HEK293 (cell line): Measurements from ENCODE around the gene EEF2.

Experiments
- EGR2 ChIP-seq: fragments of 450-650 bp; formaldehyde crosslinking; IDR thresholded peaks from 2 replicates; pipeline ENCODE4 v1.5.1; 2016; ENCODE audit warnings: low read depth, missing biosample characterization, missing genetic modification characterization
- GLI4 ChIP-seq: fragments of 450-650 bp; formaldehyde crosslinking; IDR thresholded peaks from 2 replicates; pipeline ENCODE4 v1.5.1; 2016; ENCODE audit warnings: missing biosample characterization, missing genetic modification characterization
- IKZF3 ChIP-seq: fragments of 450-650 bp; IDR thresholded peaks from 2 replicates; pipeline ENCODE4 v1.5.0; 2018; ENCODE audit warnings: missing biosample characterization, mild to moderate bottlenecking, missing genetic modification characterization, moderate library complexity
- MZF1 ChIP-seq: fragments of 450-650 bp; formaldehyde crosslinking; IDR thresholded peaks from 2 replicates; pipeline ENCODE4 v1.5.1; 2017; ENCODE audit warnings: missing biosample characterization, missing genetic modification characterization, borderline replicate concordance
- PRDM10 ChIP-seq: fragments of 450-650 bp; formaldehyde crosslinking; IDR thresholded peaks from 2 replicates; pipeline ENCODE4 v1.5.1; 2016; ENCODE audit warnings: missing biosample characterization, missing genetic modification characterization
- YY1 ChIP-seq: fragments of 450-650 bp; formaldehyde crosslinking; IDR thresholded peaks from 2 replicates; pipeline ENCODE4 v1.5.1; 2018; ENCODE audit warnings: missing biosample characterization, missing genetic modification characterization
- ZNF174 ChIP-seq: fragments of 450-650 bp; formaldehyde crosslinking; IDR thresholded peaks from 2 replicates; pipeline ENCODE4 v1.5.0; 2017; ENCODE audit warnings: missing biosample characterization, mild to moderate bottlenecking, missing genetic modification characterization
- ZNF2 ChIP-seq: fragments of 450-650 bp; formaldehyde crosslinking; IDR thresholded peaks from 2 replicates; pipeline ENCODE4 v1.5.1; 2016; ENCODE audit warnings: missing biosample characterization, missing genetic modification characterization
- ZNF239 ChIP-seq: fragments of 450-650 bp; formaldehyde crosslinking; IDR thresholded peaks from 2 replicates; pipeline ENCODE4 v1.5.1; 2016; ENCODE audit warnings: missing biosample characterization, missing genetic modification characterization
- ZNF449 ChIP-seq: fragments of 450-650 bp; formaldehyde crosslinking; IDR thresholded peaks from 2 replicates; pipeline ENCODE4 v1.5.1; 2017; ENCODE audit warnings: missing biosample characterization, mild to moderate bottlenecking, missing genetic modification characterization, moderate library complexity
- ZNF488 ChIP-seq: fragments of 450-650 bp; formaldehyde crosslinking; IDR thresholded peaks from 2 replicates; pipeline ENCODE4 v1.5.1; 2016; ENCODE audit warnings: missing biosample characterization, missing genetic modification characterization
- ZNF518A ChIP-seq: fragments of 450-650 bp; formaldehyde crosslinking; conservative IDR thresholded peaks from 2 replicates; pipeline ENCODE4 v1.5.1; 2016; ENCODE audit warnings: low read depth, missing biosample characterization, missing genetic modification characterization
- ZNF529 ChIP-seq: fragments of 450-650 bp; formaldehyde crosslinking; IDR thresholded peaks from 2 replicates; pipeline ENCODE4 v1.5.1; 2017; ENCODE audit warnings: missing genetic modification characterization, missing biosample characterization; ENCODE audit not compliant: insufficient replicate concordance
- ZNF544 ChIP-seq: fragments of 450-650 bp; formaldehyde crosslinking; IDR thresholded peaks from 2 replicates; pipeline ENCODE4 v1.5.0; 2017; ENCODE audit warnings: missing biosample characterization, missing genetic modification characterization
- ZNF707 ChIP-seq: fragments of 450-650 bp; formaldehyde crosslinking; IDR thresholded peaks from 2 replicates; pipeline ENCODE4 v1.5.1; 2016; ENCODE audit warnings: missing biosample characterization, missing genetic modification characterization
- ZNF76 ChIP-seq: fragments of 450-650 bp; formaldehyde crosslinking; IDR thresholded peaks from 2 replicates; pipeline ENCODE4; 2016; ENCODE audit warnings: low read depth, missing biosample characterization, missing genetic modification characterization, borderline replicate concordance
- TF ChIP-seq, protein P1 (sequence below): fragments of 450-650 bp; formaldehyde crosslinking; IDR thresholded peaks from 2 replicates; pipeline ENCODE4 v1.5.1; 2016; ENCODE audit warnings: missing biosample characterization, missing genetic modification characterization
- TF ChIP-seq, protein P2 (sequence below): fragments of 450-650 bp; formaldehyde crosslinking; IDR thresholded peaks from 2 replicates; pipeline ENCODE4 v1.5.1; 2016; ENCODE audit warnings: missing biosample characterization, missing genetic modification characterization, borderline replicate concordance

Gene EEF2

GRCh38 chr19:3984908-3985642 lies at the start of gene EEF2 (continued):
- TF ChIP-seq PRDM10: no peak
- TF ChIP-seq, protein P1, sequence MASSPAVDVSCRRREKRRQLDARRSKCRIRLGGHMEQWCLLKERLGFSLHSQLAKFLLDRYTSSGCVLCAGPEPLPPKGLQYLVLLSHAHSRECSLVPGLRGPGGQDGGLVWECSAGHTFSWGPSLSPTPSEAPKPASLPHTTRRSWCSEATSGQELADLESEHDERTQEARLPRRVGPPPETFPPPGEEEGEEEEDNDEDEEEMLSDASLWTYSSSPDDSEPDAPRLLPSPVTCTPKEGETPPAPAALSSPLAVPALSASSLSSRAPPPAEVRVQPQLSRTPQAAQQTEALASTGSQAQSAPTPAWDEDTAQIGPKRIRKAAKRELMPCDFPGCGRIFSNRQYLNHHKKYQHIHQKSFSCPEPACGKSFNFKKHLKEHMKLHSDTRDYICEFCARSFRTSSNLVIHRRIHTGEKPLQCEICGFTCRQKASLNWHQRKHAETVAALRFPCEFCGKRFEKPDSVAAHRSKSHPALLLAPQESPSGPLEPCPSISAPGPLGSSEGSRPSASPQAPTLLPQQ (tag by site-specific recombination): peak; percentile 80; the same call in 1 of the 2 replicates
- TF ChIP-seq YY1 (tag by site-specific recombination): peak; percentile 94
- TF ChIP-seq ZNF449: no peak; the same call in 1 of the 2 replicates
- 0 out of 2 replicates have a peak, but pooled peaks have one; percentile 71 for TF ChIP-seq ZNF239 (tag by site-specific recombination)
- TF ChIP-seq GLI4 (tag by site-specific recombination): peak; percentile 87; the same call in 1 of the 2 replicates
- no peak for TF ChIP-seq ZNF529 (tag by site-specific recombination)
- no peak for TF ChIP-seq ZNF707
- TF ChIP-seq EGR2 (tag by site-specific recombination): peak; percentile 58; the same call in 1 of the 2 replicates
- TF ChIP-seq, protein P2, sequence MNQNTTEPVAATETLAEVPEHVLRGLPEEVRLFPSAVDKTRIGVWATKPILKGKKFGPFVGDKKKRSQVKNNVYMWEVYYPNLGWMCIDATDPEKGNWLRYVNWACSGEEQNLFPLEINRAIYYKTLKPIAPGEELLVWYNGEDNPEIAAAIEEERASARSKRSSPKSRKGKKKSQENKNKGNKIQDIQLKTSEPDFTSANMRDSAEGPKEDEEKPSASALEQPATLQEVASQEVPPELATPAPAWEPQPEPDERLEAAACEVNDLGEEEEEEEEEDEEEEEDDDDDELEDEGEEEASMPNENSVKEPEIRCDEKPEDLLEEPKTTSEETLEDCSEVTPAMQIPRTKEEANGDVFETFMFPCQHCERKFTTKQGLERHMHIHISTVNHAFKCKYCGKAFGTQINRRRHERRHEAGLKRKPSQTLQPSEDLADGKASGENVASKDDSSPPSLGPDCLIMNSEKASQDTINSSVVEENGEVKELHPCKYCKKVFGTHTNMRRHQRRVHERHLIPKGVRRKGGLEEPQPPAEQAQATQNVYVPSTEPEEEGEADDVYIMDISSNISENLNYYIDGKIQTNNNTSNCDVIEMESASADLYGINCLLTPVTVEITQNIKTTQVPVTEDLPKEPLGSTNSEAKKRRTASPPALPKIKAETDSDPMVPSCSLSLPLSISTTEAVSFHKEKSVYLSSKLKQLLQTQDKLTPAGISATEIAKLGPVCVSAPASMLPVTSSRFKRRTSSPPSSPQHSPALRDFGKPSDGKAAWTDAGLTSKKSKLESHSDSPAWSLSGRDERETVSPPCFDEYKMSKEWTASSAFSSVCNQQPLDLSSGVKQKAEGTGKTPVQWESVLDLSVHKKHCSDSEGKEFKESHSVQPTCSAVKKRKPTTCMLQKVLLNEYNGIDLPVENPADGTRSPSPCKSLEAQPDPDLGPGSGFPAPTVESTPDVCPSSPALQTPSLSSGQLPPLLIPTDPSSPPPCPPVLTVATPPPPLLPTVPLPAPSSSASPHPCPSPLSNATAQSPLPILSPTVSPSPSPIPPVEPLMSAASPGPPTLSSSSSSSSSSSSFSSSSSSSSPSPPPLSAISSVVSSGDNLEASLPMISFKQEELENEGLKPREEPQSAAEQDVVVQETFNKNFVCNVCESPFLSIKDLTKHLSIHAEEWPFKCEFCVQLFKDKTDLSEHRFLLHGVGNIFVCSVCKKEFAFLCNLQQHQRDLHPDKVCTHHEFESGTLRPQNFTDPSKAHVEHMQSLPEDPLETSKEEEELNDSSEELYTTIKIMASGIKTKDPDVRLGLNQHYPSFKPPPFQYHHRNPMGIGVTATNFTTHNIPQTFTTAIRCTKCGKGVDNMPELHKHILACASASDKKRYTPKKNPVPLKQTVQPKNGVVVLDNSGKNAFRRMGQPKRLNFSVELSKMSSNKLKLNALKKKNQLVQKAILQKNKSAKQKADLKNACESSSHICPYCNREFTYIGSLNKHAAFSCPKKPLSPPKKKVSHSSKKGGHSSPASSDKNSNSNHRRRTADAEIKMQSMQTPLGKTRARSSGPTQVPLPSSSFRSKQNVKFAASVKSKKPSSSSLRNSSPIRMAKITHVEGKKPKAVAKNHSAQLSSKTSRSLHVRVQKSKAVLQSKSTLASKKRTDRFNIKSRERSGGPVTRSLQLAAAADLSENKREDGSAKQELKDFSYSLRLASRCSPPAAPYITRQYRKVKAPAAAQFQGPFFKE (tag by site-specific recombination): no peak
- no peak for TF ChIP-seq IKZF3 (tag by site-specific recombination)
- no peak for TF ChIP-seq ZNF488
- no peak for TF ChIP-seq ZNF544 (tag by site-specific recombination)
- no peak for TF ChIP-seq ZNF518A
- TF ChIP-seq ZNF2 (tag by site-specific recombination): peak; percentile 87
- peak; percentile 64 for TF ChIP-seq ZNF76 (tag by site-specific recombination)
- no peak for TF ChIP-seq MZF1
- no peak for TF ChIP-seq ZNF174 (tag by site-specific recombination)
